Left lung (tissue), 10 donors: Measurements from ENCODE around the gene NDUFS7. TPM values are rescaled to one million over a fixed set of nuclear protein-coding genes. Genes with fewer than 3 reads are reported as not detected.

Experiments used
- ATAC-seq: fragments of 200-7000 bp; cut with Tn5 transposase; one replicate; pipeline ENCODE4 v1.9.1; 2020; ENCODE audit warnings: moderate library complexity
- DNase-seq, 4 donors: peaks; one replicate each; pipeline ENCODE4 v3.0.0-alpha.2; 2013 to 2020
- H3K27ac ChIP-seq, 2 donors: fragments of 200-600 bp; sonication (generic) in 1 of 2; one replicate each; pipeline versions ENCODE4 v1.5.0 to v1.8.0; 2020 to 2021
- H3K27me3 ChIP-seq, 2 donors: fragments of 200-600 bp; sonication (generic) in 1 of 2; one replicate each; pipeline versions ENCODE4 v1.5.0 to v1.8.0; 2020 to 2021
- H3K36me3 ChIP-seq, 2 donors: fragments of 200-600 bp; sonication (generic) in 1 of 2; one replicate each; pipeline versions ENCODE4 v1.5.0 to v1.8.0; 2020 to 2021
- H3K4me1 ChIP-seq, 2 donors: fragments of 200-600 bp; one replicate each; pipeline ENCODE4 v1.8.0; 2021
- H3K4me3 ChIP-seq, 2 donors: fragments of 200-600 bp; sonication (generic) in 1 of 2; one replicate each; pipeline versions ENCODE4 v1.5.0 to v1.8.0; 2020 to 2021; ENCODE audit warnings: mild to moderate bottlenecking in 1 of 2
- H3K9me3 ChIP-seq, 2 donors: fragments of 200-600 bp; sonication (generic) in 1 of 2; one replicate each; pipeline versions ENCODE4 v1.5.0 to v1.8.0; 2020 to 2021
- CTCF ChIP-seq, 2 donors: fragments of 200-600 bp; sonication (generic) in 1 of 2; IDR thresholded peaks; one replicate each; pipeline versions ENCODE4 v1.5.0 to v1.8.0; 2021; ENCODE audit warnings: antibody characterized with exemption in 2 of 2
- intact Hi-C, 2 donors: fragments of 100-400 bp; cut with DNase I; formaldehyde crosslinking; loops; one replicate each; pipeline versions ENCODE4 v1.11.2 to v1.14.2; 2022
- polyA plus RNA-seq, 6 donors: library from polyadenylated mRNA; unstranded; fragments of 120-200 nt; gene quantifications; one replicate each; pipeline ENCODE4 v1.2.1, GENCODE V29; 2013; ENCODE audit not compliant: insufficient read length in 6 of 6
- total RNA-seq, 2 donors: library from RNA; stranded (reverse); fragmentation: NEBNext Ultra II Directional; extraction: Animal tissue kit (Norgen Biotek cat#: 25700); gene quantifications; one replicate each; pipeline ENCODE4 v1.2.1, GENCODE V29; 2021
- donor health status: DM: no; HTN: yes; CAD: no.
- donor health status: DM: no; HTN: no; CAD: no.

NDUFS7 gene
- total and polyA plus RNA-seq, 8 donors = 30.3 to 85.4 (median 42.0) TPM

GRCh38 chr19:1409204-1410005 is 25.7 kb downstream of the NDUFS7 start:
- peak overlapping the region; percentile 91 to 97 for H3K4me3 ChIP-seq
- intact Hi-C loops = no loop called here
- peak overlapping the region; percentile 90 to 94 for H3K27ac ChIP-seq
- peaks cover 44 to 75% of the 10 kb centered on the region in 2 donors for H3K4me1 ChIP-seq
- H3K9me3 ChIP-seq = no peaks in the 10 kb centered on the region
- no peak for TF ChIP-seq CTCF (IDR thresholded peaks at IDR 0.05)
- no peaks in the 10 kb centered on the region for H3K27me3 ChIP-seq
- ATAC-seq (no peak), DNase-seq (peak in 1 of 4 donors; percentile 81)
- H3K36me3 ChIP-seq = peaks cover 6 to 23% of the 10 kb centered on the region in 2 donors

- Histone ChIP-seq H3K27ac (peak overlapping the region in 1 of 2 donors; percentile 63), H3K9me3 (no peaks in the 10 kb centered on the region), H3K4me1 (peaks cover 50 to 80% of the 10 kb centered on the region in 2 donors), H3K4me3 (peak overlapping the region in 1 of 2 donors; percentile 97), H3K36me3 (peaks cover 6 to 23% of the 10 kb centered on the region in 2 donors), H3K27me3 (no peaks in the 10 kb centered on the region)
- ATAC-seq (no peak), DNase-seq (peak in 1 of 4 donors; percentile 74)
- intact Hi-C loops = no loop called here
- TF ChIP-seq CTCF (IDR thresholded peaks at IDR 0.05) = no peak
Measured at GRCh38 chr19:1410136-1410786, 26.6 kb downstream of the NDUFS7 start.

- ATAC-seq (no peak), DNase-seq (peak in 2 of 4 donors; percentile 27 to 69)
- H3K36me3 ChIP-seq = peaks cover 6 to 23% of the 10 kb centered on the region in 2 donors
- H3K27me3 ChIP-seq = no peaks in the 10 kb centered on the region
- intact Hi-C loops = no loop called here
- H3K27ac ChIP-seq = peak overlapping the region in 1 of 2 donors; percentile 63
- H3K4me3 ChIP-seq = peak overlapping the region in 1 of 2 donors; percentile 97
- no peaks in the 10 kb centered on the region for H3K9me3 ChIP-seq
- no peak for TF ChIP-seq CTCF (IDR thresholded peaks at IDR 0.05)
- H3K4me1 ChIP-seq = peaks cover 53 to 85% of the 10 kb centered on the region in 2 donors
Measured at GRCh38 chr19:1410789-1411188, 27.1 kb downstream of the NDUFS7 start.

GRCh38 chr19:1411255-1412191 is 27.8 kb downstream of the NDUFS7 start:
- H3K4me3 ChIP-seq = no peak overlapping the region
- peak overlapping the region; percentile 9 to 63 for H3K27ac ChIP-seq
- H3K4me1 ChIP-seq = peaks cover 58 to 87% of the 10 kb centered on the region in 2 donors
- no peaks in the 10 kb centered on the region for H3K9me3 ChIP-seq
- no peak for TF ChIP-seq CTCF (IDR thresholded peaks at IDR 0.05)
- DNase-seq = peak in 3 of 4 donors; percentile 40 to 82 (median 44)
- intact Hi-C loops = no loop called here
- H3K27me3 ChIP-seq = no peaks in the 10 kb centered on the region
- peaks cover 6 to 25% of the 10 kb centered on the region in 2 donors for H3K36me3 ChIP-seq
- no peak for ATAC-seq
